H7 (cell line): ENCODE results near the gene COL3A1. TPM values are rescaled to one million over a fixed set of nuclear protein-coding genes. Genes with fewer than 3 reads are reported as not detected.

Source experiments
- DNase-seq: peaks from one replicate; pipeline ENCODE4 v3.0.0; 2012
- H3K27me3 ChIP-seq: 2 replicates; pipeline ENCODE4 v1.6.0; 2011; ENCODE audit warnings: mild to moderate bottlenecking, low read length; ENCODE audit not compliant: control insufficient read depth, insufficient read depth
- H3K36me3 ChIP-seq: replicated peaks from 2 replicates; pipeline ENCODE4 v1.5.1; 2011; ENCODE audit warnings: low read length; ENCODE audit not compliant: control insufficient read depth, insufficient read depth
- H3K4me3 ChIP-seq: 2 replicates; pipeline ENCODE4 v1.5.1; 2011; ENCODE audit warnings: low read depth, mild to moderate bottlenecking, control low read depth, low read length, moderate library complexity; ENCODE audit not compliant: insufficient read depth
- total RNA-seq: library from RNA; depleted of rRNA; stranded (reverse); fragments of >200 nt; shearing (Covaris generic); gene quantifications from 2 replicates; pipeline ENCODE4 v1.2.3, GENCODE V29; 2014

COL3A1 gene
- total RNA-seq, 1 experiment from 2014 or later = not detected

DNA sequence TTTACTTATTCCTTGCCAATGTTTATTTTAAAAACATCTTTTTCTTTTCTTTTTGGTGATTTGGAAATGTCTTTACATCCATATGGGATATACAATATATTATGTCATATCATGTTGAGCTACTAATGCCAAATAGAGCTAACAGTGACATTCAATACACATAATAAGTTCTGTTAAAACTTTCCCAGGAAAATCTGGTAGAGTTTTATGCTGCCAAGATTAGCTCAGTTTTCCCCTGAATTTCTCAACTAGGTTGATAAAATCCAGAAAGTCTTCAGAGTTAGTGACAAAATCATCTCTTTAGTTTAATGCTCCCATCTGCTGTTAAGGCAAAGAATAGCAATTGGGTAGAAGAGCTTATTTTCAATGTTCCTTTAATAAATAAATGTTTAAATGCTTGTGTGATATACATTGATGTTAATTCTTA is 9.9 kb downstream of the COL3A1 start:
- no peak for DNase-seq
- Histone ChIP-seq H3K36me3 (no peaks in the 10 kb centered on the region), H3K4me3 (no peak overlapping the region), H3K27me3 (no peaks in the 10 kb centered on the region)

- no peak overlapping the region for H3K4me3 ChIP-seq
- DNase-seq = no peak
- H3K27me3 ChIP-seq = no peaks in the 10 kb centered on the region
- no peaks in the 10 kb centered on the region for H3K36me3 ChIP-seq
These were observed 10.5 kb downstream of the COL3A1 start for GRCh38 chr2:188984680-188985079.

GRCh38 chr2:188986839-188987238 is 12.7 kb downstream of the COL3A1 start:
- Histone ChIP-seq H3K36me3 (no peaks in the 10 kb centered on the region), H3K27me3 (no peaks in the 10 kb centered on the region), H3K4me3 (no peak overlapping the region)
- DNase-seq = no peak

- Histone ChIP-seq H3K4me3 (no peak overlapping the region), H3K27me3 (no peaks in the 10 kb centered on the region), H3K36me3 (no peaks in the 10 kb centered on the region)
- no peak for DNase-seq
These were observed 19.1 kb downstream of the COL3A1 start for GRCh38 chr2:188993247-188993646.

- Histone ChIP-seq H3K36me3 (no peaks in the 10 kb centered on the region), H3K27me3 (no peaks in the 10 kb centered on the region), H3K4me3 (no peak overlapping the region)
- no peak for DNase-seq
These were observed 23.1 kb downstream of the COL3A1 start for GRCh38 chr2:188997263-188997662.

DNA sequence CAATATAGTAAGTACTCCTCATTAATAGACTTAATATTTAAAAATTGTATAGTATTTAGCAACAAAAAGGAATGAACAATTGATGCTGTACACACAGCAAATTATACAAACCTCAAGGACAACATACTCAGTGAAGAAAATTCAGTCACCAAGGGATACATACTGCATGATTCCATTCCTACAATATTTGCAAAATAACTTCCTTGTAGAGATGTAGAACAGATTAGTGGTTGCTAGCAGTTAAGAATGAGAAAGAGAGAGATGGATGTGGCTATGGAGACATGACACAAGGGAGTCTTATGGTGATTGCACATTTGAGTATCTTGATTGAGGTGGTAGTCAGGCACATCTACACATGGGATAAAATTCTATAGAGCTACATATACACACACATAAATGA is 26.0 kb downstream of the COL3A1 start:
- Histone ChIP-seq H3K4me3 (no peak overlapping the region), H3K36me3 (no peaks in the 10 kb centered on the region), H3K27me3 (no peaks in the 10 kb centered on the region)
- DNase-seq = no peak

DNA sequence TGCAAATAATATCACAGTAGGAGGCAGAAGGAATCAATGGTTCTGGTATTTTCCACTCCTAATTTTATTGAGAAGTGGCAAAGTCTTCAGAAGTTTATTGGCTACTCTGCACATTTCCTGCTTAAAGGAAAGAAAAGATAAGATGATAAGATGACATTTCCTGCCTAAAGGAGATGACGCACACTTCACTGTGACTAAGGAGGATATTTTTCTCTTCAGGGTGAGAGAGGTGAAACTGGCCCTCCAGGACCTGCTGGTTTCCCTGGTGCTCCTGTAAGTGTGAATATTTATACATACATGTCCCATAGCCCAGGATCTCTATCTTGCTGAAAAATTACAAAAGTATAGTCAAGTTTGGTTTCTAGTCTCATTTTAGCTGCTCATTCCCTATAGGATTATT is 27.9 kb downstream of the COL3A1 start:
- H3K4me3 ChIP-seq = no peak overlapping the region
- no peaks in the 10 kb centered on the region for H3K36me3 ChIP-seq
- H3K27me3 ChIP-seq = no peaks in the 10 kb centered on the region
- no peak for DNase-seq

DNA sequence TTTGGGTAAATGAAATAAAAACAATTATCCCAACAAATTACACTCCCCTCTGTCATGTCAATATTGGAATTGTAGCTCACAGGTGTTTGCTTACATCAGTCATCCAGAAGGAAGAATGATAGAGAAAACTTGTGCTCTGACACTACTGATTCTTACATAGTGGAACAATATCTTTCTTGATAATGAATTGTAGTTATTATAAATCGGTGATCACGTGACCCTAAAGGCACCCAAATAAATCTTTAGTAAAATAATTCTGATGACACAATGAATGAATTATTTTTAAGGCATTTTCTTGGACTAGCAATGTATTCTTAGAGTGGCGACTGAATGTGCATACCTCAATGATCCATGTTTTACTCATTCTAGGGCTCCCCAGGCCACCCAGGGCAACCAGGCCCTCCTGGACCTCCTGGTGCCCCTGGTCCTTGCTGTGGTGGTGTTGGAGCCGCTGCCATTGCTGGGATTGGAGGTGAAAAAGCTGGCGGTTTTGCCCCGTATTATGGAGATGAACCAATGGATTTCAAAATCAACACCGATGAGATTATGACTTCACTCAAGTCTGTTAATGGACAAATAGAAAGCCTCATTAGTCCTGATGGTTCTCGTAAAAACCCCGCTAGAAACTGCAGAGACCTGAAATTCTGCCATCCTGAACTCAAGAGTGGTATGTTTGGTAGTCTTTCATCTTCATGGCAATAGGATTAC is 34.5 kb downstream of the COL3A1 start:
- Histone ChIP-seq H3K27me3 (no peaks in the 10 kb centered on the region), H3K4me3 (no peak overlapping the region), H3K36me3 (no peaks in the 10 kb centered on the region)
- DNase-seq = no peak

DNA sequence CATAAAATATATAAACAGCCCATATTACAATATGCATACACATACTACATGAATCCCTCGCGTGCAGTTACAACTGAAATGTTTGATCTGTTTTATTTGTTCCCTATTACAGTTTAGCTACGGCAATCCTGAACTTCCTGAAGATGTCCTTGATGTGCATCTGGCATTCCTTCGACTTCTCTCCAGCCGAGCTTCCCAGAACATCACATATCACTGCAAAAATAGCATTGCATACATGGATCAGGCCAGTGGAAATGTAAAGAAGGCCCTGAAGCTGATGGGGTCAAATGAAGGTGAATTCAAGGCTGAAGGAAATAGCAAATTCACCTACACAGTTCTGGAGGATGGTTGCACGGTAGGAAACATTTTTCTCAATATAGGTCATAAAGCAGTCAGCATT is 36.4 kb downstream of the COL3A1 start:
- Histone ChIP-seq H3K4me3 (no peak overlapping the region), H3K36me3 (no peaks in the 10 kb centered on the region), H3K27me3 (no peaks in the 10 kb centered on the region)
- DNase-seq = no peak

DNA sequence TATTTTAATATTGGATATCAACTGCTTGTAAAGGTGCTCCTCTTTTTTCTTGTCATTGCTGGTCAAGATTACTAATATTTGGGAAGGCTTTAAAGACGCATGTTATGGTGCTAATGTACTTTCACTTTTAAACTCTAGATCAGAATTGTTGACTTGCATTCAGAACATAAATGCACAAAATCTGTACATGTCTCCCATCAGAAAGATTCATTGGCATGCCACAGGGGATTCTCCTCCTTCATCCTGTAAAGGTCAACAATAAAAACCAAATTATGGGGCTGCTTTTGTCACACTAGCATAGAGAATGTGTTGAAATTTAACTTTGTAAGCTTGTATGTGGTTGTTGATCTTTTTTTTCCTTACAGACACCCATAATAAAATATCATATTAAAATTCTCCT is 38.2 kb downstream of the COL3A1 start:
- no peak overlapping the region for H3K4me3 ChIP-seq
- H3K27me3 ChIP-seq = no peaks in the 10 kb centered on the region
- no peak for DNase-seq
- H3K36me3 ChIP-seq = no peaks in the 10 kb centered on the region

- no peaks in the 10 kb centered on the region for H3K27me3 ChIP-seq
- H3K4me3 ChIP-seq = no peak overlapping the region
- no peak for DNase-seq
- no peaks in the 10 kb centered on the region for H3K36me3 ChIP-seq
These were observed 38.9 kb downstream of the COL3A1 start for GRCh38 chr2:189013031-189013430.

DNA sequence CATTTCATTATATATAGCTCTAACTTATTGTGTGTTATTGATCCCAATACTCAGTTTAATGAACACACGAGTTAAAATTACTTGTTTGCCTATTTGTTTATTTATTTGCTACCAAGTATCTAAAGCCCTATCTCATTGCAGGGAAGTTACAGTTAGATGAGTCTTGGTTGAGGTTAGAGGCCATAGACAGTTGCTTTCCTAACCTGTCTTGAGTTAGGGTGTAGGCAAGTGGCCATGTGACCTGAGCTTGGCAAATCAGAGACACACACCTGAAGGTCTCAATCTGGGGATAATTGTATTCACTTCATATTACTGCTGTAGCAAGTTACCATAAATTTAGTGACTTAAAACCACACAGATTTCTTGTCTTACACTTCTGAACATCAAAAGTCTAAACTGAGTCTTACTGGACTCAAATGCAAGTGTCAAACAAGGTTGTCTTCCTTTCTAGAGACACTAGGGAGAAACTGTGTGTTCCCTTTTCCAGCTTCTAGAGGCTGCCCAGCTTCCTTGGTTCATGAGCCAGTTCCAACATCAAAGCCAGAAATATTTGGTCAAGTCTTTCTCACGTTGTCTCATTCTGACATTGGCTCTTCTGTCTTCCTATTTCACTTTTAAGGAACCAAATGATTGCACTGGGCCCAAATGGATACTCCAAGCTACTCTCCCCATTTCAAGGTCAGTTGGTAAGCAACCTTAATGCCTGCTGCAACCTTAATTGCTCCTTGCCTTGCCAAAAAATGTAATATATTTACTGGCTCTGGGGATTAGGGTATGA is 39.7 kb downstream of the COL3A1 start:
- H3K36me3 ChIP-seq = no peaks in the 10 kb centered on the region
- no peaks in the 10 kb centered on the region for H3K27me3 ChIP-seq
- no peak for DNase-seq

GRCh38 chr2:189014449-189015138 is 40.4 kb downstream of the COL3A1 start:
- Histone ChIP-seq H3K4me3 (no peak overlapping the region), H3K36me3 (no peaks in the 10 kb centered on the region)
- DNase-seq = no peak

More for the DNA sequence above, 39.7 kb downstream of the COL3A1 start:
- no peak overlapping the region for H3K4me3 ChIP-seq

GRCh38 chr2:189015359-189015758 is 41.2 kb downstream of the COL3A1 start:
- no peak for DNase-seq
- Histone ChIP-seq H3K36me3 (no peaks in the 10 kb centered on the region), H3K27me3 (no peaks in the 10 kb centered on the region), H3K4me3 (no peak overlapping the region)

More at GRCh38 chr2:189014449-189015138, 40.4 kb downstream of the COL3A1 start:
- no peaks in the 10 kb centered on the region for H3K27me3 ChIP-seq
